NK-92 (cell line): ENCODE data around the gene EZR.
"Not testable (repeated sequence)": the region's sequence is repeated elsewhere in the genome, so short reads cannot be mapped to it uniquely, and the experiment has no call there.

Experiments
- DNase-seq: peaks from one replicate; lab custom pipeline; 2025; ENCODE audit not compliant: unreplicated experiment; lab: John Stamatoyannopoulos, UW

EZR gene

DNA sequence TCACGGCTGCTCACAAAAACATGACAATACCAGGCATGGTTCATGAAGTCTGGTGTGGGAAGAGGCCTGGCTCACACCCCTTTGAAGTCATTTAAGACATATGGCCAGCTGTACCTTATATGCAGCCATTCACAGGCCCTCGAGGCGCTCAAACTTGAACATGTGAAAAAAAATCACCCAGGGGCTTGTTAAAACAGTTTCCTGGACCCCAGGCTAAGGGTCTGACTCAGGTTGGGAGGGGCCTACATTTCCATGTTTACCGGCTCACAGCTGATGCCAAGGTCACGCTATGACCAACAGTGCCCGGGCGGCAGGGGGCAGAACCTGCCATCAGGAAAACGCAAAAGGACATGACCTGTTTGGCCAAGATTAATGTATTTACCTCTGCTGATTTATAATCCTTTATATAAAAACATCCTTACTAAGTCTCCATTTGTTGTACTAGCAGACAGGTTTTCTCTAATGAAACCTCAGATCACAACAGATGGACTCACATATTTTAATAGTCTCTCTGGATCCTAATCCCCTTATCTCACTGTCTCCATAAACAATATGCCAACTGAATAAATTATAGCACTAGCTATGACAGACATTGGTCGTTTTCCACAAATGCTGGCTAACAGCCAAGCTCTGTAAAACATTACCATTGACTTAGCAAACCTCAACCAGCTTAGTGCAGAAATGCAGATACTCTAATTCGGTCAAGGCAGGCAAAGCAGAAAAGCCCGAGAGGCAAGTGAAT is 19.9 kb downstream of the EZR start:
- no peak for DNase-seq

DNA sequence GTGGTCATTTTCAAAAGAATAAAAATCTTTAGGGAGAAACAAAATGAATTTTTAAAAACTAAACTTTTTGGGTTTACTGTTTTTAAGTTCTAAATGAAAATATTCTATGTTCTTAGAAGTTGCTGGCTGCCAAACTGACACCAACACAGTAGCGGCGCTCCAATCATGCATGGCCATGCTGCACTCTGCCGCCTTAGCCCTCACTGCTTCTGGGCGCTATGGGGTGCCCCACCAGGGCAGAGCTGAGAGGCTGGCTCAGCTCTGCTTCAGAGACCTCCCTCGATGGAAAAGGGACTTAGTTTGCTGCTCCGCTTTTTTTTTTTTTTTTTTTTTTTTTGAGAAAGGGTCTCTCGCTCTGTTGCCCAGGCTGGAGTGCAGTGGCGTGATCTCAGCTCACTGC is 20.9 kb downstream of the EZR start:
- DNase-seq: no peak

DNA sequence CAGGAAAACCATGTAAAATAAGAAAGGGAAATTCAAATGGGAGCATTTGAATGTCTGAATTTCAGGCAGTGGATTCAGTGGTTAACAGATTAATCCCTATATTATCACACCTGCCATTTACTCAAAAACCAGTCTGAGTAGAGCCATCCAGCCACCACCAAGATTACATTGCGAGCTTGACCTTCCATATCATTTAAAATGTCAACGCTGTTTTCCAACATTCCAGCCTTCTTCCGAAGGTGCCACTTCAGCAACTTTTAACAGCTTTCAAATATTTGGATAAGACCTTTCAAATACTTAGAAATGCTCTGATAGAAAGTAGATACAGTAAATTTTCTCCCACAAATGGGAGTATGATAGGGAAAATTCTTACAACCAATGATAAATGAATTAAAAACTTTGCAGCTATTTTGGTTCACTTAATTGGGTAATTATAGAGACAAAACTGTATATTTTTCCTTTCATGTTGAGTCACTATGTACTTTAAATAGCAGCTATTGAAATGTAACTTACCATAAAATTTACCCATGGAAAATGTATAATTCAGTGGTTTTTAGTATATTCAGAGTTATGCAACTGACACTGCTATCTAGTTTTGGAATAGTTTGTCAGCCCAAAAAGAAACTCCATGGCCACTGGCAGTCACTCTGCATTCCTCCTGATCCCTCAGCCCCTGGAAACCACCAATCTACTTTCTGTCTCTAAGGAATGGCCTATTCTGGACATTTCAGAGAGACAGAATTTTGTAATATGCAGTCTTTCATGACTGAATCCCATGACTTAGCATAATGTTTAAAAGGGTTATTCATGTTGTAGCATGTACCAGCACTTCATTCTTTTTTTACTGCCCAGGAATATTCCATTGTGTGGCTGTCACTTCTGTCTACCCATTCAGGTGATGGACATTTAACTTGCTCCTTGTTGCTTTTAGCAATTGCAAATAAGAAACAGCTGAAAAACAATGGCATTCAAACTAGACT is 21.5 kb downstream of the EZR start:
- no peak for DNase-seq

DNA sequence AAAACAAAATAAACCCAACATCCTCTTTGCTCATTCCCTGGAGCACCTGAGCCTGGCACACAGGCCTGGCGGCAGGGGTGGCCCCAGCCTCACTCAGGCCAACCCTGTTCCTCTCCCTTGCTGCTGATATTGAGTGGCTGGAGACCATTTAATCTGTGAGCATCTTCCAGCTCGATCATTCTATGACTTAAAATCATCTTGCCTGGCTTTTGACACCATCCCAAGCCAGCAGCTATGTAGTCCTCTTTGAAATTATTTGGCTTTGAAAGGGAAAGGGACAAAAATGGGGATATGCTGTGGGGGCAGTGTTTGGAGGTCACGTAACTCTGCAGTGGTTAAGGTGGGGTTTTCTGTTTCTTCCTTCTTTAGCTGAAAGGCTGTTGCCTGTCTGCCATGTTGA is 22.8 kb downstream of the EZR start:
- no peak for DNase-seq

DNA sequence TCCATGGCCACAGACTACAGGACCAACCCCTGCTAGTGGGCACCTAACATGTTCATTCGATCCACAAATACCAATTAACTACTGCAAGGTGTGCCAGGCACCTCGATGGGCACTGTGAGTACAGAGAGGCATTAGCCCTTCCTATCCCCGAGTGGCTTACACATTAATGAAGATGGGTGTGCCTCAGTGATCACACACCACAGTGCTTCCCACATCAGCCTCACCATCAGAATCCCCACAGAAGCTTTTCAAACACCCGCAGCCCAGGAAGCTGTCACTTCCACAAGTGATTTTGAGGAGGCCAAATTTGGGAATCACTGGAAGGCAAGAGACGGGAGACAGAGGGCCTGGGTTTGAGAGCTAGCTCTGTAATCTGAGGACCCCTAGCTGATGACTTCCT is 23.7 kb downstream of the EZR start:
- no peak for DNase-seq

DNA sequence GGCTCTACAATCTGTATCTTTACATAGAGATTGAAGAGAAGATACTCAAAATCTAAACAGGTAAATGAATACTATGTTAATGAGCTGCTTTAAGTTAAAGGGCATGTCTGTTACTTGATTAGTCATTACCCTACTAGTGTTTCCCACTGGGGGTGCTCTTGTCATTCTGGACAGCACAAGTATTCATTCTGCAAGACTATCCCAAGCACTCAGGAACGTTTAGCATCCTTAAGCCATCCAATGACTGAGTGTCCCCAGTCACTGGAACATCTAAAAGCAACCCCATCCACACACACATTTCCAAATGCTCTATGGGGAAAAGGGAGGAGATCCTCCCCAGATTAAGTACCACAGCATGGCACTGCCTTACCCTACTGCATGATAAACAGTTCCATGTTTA is 25.7 kb downstream of the EZR start:
- no peak for DNase-seq

DNA sequence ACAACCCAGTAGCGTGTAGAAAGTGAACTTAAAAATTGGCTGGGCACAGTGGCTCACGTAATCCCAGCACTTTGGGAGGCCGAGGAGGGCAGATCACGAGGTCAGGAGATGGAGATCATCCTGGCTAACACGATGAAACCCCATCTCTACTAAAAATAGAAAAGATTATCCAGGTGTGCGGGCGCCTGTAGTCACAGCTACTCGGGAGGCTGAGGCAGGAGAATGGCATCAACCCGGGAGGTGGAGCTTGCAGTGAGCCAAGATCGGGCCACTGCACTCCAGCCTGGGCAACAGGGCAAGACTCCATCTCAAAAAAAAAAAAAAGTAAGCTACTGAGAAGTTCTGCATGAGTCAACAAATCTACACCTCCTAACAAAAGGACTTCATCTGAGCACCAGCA is 26.7 kb downstream of the EZR start:
- DNase-seq: not testable (repeated sequence)

DNA sequence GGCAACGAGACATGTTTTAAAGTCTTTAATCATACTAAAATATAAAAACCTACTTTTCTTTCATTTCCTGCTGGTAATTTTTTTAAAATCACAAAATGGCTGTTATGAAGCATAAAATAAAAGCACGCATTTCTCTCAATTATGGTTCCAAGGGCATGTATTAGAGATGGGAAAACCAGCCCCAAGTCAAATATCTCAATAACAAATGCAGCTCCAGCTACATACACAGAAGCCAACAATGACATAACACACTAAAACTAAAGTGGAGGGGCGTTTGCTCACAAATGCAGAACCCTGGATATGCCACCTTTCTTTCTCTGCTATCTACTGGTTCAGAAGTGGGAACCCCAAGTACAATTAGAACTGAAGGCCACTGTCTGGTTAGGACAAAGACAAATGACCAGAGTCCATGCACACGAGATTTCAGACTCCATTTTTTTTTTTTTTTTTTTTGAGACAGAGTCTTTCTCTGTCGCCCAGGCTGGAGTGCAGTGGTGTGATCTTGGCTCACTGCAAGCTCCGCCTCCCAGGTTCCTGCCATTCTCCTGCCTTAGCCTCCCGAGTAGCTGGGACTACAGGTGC is 27.8 kb downstream of the EZR start:
- no peak for DNase-seq

DNA sequence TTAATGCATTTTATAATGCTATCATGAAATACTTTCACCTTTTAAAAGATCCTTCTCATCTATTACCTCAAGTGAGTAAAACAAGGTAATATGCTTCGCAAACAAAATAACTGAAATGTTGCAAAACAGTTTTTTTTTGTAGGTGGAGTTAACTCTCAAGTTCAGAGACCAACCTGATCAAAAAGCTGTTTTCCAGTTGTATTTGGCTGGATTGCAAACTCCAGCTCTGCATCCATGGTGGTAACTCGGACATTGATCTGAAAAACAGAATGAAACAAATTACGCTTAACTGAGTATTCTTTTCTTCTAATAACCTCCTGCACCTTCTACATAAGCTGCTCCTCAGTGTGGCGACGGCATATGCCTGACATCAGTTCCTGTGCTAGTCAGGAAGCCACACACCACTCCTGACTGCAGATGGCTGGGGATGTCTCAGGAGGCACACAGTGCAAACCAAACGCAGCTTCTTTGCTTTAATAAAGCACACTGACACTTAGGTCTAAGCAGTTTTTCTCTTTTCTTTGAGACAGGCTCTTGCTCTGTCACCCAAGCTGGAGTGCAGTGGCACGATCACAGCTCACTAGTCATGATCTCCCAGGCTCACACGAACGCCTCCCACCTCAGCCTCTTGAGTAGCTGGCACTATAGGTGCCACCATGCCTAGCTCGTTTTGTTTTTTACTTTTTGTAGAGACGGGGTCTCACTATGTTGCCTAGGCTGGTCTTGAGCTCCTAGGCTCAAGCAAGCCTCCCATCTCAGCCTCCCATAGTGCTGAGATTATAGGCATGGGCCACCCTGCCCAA is 29.9 kb downstream of the EZR start:
- DNase-seq: no peak

DNA sequence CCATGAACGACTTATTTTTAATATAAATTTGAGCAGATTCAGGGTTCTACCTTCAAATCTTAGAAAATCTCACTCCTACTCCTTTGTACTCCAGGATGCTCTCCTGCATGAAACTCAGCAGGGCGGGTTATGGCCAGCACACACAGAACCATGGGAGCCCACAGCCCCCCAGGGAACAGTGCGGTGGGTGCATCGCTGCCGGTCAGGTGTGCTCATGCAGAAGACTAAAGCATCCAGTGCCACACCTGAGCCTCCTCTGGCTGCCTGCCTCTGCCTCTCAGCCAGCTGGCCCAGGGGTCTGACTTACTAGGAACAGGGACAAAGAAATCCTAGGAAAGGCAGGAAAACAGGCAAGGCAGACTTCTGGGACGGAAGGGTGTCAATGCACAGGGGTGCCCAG is 31.8 kb downstream of the EZR start:
- no peak for DNase-seq

DNA sequence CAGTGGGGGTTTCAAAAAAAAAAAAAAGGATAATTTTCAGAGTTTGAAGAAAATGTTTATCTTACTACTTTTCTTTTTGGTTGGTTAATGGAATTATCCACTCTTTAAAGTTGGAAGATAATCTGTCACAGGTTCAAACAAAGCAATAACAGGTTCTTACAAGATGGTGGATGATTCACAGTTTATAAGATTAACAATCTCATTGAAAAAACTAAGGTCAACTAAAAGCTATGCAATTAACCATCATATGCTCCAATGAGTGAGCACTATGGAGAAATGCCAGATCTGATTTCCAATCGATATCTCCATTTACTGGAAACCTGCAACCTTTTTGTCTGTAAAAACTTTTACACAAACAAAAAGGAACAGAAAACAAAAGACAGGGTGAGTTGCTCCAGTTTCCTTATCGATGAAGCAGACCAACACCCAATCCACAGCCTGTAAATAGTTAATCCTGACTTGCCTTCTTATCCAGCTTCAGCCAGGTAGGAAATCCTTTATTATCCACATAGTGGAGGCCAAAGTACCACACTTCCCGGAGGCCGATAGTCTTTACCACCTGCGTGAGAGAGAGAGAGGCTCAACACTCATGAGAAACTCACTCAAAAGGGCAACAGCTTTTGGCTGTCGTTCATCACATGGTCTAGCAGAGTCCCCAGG is 32.4 kb downstream of the EZR start:
- DNase-seq: no peak

DNA sequence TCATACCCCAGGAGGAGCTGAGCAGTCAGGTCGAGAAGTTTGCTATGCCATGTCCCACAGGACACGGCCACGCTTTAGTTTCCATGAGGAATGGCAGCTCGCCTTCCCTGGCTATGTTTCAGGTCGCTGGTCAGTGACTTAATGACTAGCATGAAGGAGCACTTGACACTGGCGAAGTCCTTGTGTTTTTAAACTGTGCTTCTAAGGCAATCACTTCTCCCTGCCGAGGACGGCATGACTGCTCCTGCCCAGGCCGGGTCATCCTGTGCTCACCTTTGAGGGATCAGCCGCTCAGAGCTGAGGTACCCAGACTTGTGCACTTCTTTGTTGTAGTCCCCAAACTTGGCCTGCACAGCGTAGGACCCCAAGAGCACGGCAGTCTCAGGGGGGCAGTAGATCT is 34.1 kb downstream of the EZR start:
- no peak for DNase-seq

DNA sequence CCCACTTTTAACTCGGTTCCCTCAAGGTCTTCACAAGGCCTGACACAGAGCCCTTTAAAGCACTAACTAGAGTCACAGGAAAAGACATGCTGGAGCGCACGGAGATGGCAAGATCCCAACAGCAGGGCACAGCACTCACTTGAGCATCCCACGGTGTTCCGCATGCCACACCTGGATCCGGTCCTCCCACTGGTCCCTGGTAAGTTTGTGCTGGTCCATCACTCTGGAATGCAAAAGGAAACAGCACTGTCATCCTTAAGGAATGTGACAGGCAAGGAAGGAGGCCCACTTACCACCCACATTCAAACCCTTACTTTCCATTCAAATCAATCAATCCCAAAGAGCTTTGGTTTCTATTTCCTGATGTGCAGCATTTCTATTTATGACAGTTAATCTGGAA is 34.7 kb downstream of the EZR start:
- DNase-seq: no peak

DNA sequence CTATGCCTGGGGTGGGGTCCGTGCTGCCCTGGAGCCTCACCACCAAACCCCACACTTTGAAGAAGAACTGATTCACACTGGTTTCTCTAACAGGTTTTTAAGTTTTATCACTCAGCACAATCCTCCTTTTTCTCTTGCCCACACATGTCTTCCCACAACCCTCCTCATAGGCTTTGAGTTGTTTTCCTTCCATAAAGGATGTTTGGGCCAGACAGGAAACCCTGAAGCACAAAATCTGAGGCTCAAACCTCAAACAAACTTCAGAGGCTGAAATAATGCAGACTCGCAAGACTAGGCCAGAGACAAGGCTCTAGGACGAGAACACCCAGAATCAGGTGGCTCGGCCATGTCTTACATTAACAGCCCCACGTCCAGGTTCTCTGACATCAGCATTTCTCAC is 35.3 kb downstream of the EZR start:
- DNase-seq: no peak

DNA sequence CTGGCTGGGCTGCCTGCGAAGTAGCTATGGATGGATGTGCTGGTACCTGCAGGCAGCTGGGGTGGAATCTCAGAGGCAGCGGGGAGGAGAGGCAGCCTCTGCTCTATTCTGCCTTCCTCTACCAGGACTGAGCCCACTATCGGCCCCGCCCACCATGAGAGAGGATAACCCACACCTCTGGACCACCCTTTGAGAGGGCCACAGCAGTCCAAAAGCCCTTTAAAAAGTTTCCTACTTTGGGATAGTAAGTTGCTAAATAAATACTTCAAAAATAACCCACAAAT is 36.1 kb downstream of the EZR start:
- DNase-seq: no peak

DNA sequence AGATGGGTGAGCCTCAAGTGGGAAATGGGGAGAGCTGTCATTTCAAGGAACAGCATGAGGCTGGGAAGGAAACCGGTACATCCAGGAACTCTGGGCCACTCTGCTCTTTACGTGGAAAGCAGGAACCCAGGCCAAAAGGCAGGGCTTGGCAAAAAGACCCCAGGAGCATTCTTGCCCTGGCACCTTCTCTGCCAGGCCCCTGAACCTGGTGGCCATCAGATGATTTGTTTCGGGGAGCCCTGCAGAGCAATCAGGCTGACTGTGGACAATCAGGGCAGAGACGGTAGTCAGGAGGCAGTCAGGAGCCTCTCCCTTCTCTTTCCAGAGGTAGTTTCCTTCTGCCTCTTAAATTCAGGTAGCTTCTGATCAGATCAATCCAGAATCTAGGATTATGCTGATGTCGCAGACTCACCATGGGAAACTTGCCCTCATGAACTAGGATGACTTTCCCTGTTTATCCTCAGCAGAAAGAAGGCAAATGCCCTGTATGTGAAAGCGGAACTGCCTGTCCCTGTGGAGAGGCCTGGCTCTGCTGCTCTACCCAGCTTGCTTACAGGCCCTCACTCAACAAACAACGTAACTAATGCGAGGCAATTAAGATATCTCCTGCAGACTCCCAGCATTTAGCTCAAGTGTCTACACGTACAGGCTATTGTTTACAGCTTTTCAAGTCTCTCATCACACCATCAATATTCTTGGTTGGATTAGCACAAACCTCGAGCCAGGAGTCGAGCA is 36.6 kb downstream of the EZR start:
- DNase-seq: no peak

DNA sequence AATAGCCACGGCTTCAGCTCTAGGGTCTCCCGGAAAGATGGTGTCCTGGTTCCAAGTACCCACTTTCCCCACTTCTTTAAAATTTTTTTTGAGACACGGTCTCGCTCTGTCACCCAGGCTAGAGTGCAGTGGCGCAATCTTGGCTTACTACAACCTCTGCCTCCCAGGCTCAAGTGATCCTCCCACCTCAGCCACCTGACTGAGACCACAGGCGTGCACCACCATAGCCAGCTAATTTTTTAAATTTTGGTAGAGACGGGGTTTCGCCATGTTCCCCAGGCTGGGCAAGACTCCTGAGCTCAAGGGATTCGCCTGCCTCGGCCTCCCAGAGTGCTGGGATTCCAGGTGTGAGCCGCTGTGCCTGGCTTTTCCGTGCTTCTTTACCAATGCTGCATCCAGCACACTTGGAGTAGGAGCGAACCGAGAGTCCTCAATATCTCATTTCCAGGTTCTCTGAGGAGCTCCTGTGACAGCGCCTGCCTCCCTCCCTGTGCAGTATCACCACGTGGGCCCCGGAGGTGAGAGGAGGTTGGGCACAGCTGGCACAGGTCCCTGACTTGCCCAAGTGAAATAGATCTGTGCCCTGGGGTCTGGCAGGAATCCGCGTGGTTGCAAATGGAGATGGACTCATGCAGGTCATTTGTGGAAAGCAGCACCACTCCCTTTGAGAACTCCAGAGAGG is 37.3 kb downstream of the EZR start:
- no peak for DNase-seq

DNA sequence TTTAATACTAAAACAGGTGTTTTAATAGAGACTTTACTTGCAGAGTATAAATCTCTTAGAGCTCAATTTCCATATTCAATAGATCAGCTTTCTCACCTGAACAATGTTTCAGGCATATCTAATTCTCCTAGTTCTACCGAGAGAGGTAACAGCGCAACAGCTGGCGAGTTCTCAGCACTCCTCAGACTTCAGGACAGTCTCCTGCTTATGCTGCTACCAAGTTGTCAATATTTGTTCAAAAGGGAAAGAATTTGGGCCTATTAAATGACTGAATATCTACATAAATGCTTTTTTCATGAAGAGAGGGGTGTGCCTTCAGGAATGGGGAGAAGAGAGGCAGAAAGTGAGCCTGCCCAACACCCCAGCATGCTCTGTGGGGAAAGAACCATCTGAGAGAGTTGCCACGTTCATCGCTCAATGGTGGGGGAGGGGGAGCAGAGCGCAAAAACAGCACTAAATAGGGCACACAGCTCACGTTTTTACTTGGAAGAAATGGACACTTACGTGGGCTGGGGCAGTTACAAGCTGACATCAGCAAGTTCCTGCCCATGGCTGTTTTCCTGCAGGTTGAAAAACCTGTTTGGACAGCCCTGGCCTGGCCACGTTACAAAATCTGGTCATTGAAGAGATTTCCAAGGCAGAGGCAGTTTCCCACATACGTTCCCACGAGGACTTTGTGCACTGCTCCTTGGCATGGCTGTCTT is 38.0 kb downstream of the EZR start:
- DNase-seq: no peak
